ENCODE measurements around the gene CRABP1. TPM values are rescaled to one million over a fixed set of nuclear protein-coding genes. Genes with fewer than 3 reads are reported as not detected.

Gene CRABP1
- not detected for total RNA-seq
- not detected for total RNA-seq (2013)

GRCh38 chr15:78340231-78341056, at the start of gene CRABP1:
CRABP1 (plus strand) TSS chr15:78340353; CDS start chr15:78340429, 76 bp downstream.
- Histone ChIP-seq H3K27me3 (ENCODE audit: control insufficient read depth, insufficient read depth, low read length) (peaks cover 19% of the 10 kb centered on the region), H3K4me1 (ENCODE audit: control insufficient read depth, insufficient read depth, low read length) (peaks cover 4% of the 10 kb centered on the region), H3K4me3 (ENCODE audit: low read length) (no peak within 1 kb of the TSS), H3K9me3 (ENCODE audit: control insufficient read depth, insufficient read depth, low read length) (no peaks in the 10 kb centered on the region), H3K36me3 (ENCODE audit: control insufficient read depth, insufficient read depth, low read length) (no peaks in the 10 kb centered on the region), H3K27ac (ENCODE audit: low read length) (no peak within 1 kb of the TSS)
- DNase-seq (no peak), ATAC-seq (no peak)
- no peak within 1 kb of the TSS for H3K4me3 Mint-ChIP-seq
- intact Hi-C loops (cut with micrococcal nuclease): no loop called here
- H3K4me1 Mint-ChIP-seq: no peaks in the 10 kb centered on the region
- 3% methylated on average over 67 of the region's 67 CpGs for WGBS (ENCODE audit: insufficient coverage)
- no peak within 1 kb of the TSS for H3K27ac Mint-ChIP-seq
- no peaks in the 10 kb centered on the region for H3K9me3 Mint-ChIP-seq
- no peak for TF ChIP-seq CTCF (IDR thresholded peaks at IDR 0.05)
- H3K36me3 Mint-ChIP-seq: no peaks in the 10 kb centered on the region
- H3K27me3 Mint-ChIP-seq (ENCODE audit: low read depth in 2 of 2): peaks cover 19 to 23% of the 10 kb centered on the region in 2 donors

GRCh38 chr15:78291052-78291451, 49.1 kb upstream of the CRABP1 start:
- DNase-seq (no peak), ATAC-seq (no peak)
- 75% methylated on average over 2 of the region's 2 CpGs for WGBS (ENCODE audit: insufficient coverage)
- no peak for TF ChIP-seq CTCF (IDR thresholded peaks at IDR 0.05)
- intact Hi-C loops (cut with micrococcal nuclease): no loop called here
- no peaks in the 10 kb centered on the region for H3K9me3 ChIP-seq (ENCODE audit: control insufficient read depth, insufficient read depth, low read length)
- H3K4me1 Mint-ChIP-seq: peaks cover 0 to 5% of the 10 kb centered on the region in 2 donors
- H3K27ac Mint-ChIP-seq: no peak overlapping the region
- no peak overlapping the region for H3K4me3 Mint-ChIP-seq
- peaks cover 10% of the 10 kb centered on the region for H3K36me3 Mint-ChIP-seq
- no peaks in the 10 kb centered on the region for H3K27me3 Mint-ChIP-seq (ENCODE audit: low read depth in 2 of 2)
- H3K9me3 Mint-ChIP-seq: no peaks in the 10 kb centered on the region
- no peak overlapping the region for H3K4me3 ChIP-seq (ENCODE audit: low read length)
- no peaks in the 10 kb centered on the region for H3K4me1 ChIP-seq (ENCODE audit: control insufficient read depth, insufficient read depth, low read length)
- no peaks in the 10 kb centered on the region for H3K27me3 ChIP-seq (ENCODE audit: control insufficient read depth, insufficient read depth, low read length)
- H3K27ac ChIP-seq (ENCODE audit: low read length): no peak overlapping the region
- peaks cover 47% of the 10 kb centered on the region for H3K36me3 ChIP-seq (ENCODE audit: control insufficient read depth, insufficient read depth, low read length)

DNA sequence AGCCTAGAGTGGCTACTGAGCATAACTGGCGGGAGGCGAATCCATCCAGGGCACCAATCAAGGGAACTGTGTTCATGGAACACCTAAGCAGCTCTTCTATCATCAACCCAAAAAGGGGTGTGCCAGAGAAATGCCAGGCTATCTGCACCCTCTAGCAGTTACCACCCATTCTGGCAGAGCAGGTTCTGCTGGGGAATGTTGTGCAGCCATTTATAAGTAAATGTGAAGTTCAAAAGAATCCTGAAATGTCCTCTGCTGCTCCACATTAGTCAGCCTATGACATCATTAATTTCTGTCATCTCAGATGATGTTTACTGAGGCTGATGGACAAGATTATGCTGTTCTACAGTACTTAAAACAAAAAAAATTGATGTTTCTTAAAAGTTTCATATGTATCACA, 48.5 kb upstream of the CRABP1 start:
- no peak for TF ChIP-seq CTCF (IDR thresholded peaks at IDR 0.05)
- H3K9me3 Mint-ChIP-seq: no peaks in the 10 kb centered on the region
- peaks cover 45% of the 10 kb centered on the region for H3K36me3 ChIP-seq (ENCODE audit: control insufficient read depth, insufficient read depth, low read length)
- DNase-seq: no peak
- H3K9me3 ChIP-seq (ENCODE audit: control insufficient read depth, insufficient read depth, low read length): no peaks in the 10 kb centered on the region
- no peak overlapping the region for H3K4me3 Mint-ChIP-seq
- no peaks in the 10 kb centered on the region for H3K27me3 ChIP-seq (ENCODE audit: control insufficient read depth, insufficient read depth, low read length)
- intact Hi-C loops (cut with micrococcal nuclease): no loop called here
- H3K27ac Mint-ChIP-seq: no peak overlapping the region
- no peaks in the 10 kb centered on the region for H3K4me1 ChIP-seq (ENCODE audit: control insufficient read depth, insufficient read depth, low read length)
- no peaks in the 10 kb centered on the region for H3K27me3 Mint-ChIP-seq (ENCODE audit: low read depth in 2 of 2)
- no peak overlapping the region for H3K4me3 ChIP-seq (ENCODE audit: low read length)
- WGBS (ENCODE audit: insufficient coverage): 96% methylated on average over 2 of the region's 2 CpGs
- ATAC-seq: no peak
- peaks cover 0 to 5% of the 10 kb centered on the region in 2 donors for H3K4me1 Mint-ChIP-seq
- H3K36me3 Mint-ChIP-seq: peaks cover 6% of the 10 kb centered on the region
- no peak overlapping the region for H3K27ac ChIP-seq (ENCODE audit: low read length)
